ENCODE measurements around the gene DNAH8. TPM values are rescaled to one million over a fixed set of nuclear protein-coding genes. Genes with fewer than 3 reads are reported as not detected.

DNAH8 gene
- polyA plus RNA-seq, 3 donors = not detected

DNA sequence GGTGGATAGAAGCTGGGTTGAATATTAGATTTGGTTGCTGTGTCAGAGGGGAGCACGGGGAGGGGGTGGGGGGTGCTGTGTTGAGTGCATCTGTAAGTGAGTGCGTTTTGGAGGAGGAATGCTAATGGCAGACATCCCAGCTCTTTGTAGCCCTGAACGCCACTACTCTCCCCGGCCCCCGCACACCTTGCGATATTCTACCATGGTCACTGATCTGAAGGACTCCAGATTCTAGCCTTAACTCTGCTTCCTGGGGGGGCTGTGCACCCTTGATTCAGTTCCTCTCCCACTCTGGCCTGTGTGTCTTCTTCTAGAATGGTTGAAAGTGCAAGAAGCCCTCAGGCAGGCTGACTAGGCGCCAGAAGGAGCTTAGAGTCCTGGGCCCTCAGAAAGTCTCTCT, 340.6 kb downstream of the DNAH8 start:
- H3K27ac Mint-ChIP-seq = peak overlapping the region in 1 of 7 donors; percentile 15
- no peak for DNase-seq
- no CpG with 5 or more reads among the region's 7 CpGs for WGBS (ENCODE audit: insufficient coverage)

DNA sequence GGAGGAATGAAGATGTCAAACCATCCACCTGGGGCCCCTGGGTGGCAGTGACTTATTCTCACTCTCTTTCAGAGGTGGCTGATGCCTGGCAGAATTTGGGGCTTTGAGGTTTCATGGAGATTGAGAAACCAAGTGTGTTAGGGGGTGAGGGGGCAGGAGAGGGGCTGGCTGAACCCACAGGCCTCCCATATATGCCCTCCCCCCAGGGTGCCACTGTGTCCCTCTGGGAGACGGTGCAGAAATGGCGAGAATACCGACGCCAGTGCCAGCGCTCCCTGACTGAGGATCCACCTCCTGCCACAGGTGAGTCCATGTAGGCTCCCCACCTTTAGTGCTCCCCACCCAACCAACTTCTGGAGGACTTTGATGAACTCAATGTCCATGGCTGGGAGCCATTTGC, 341.1 kb downstream of the DNAH8 start:
- 100% methylated on average over 1 of the region's 5 CpGs for WGBS (ENCODE audit: insufficient coverage)
- H3K27me3 ChIP-seq (ENCODE audit: control insufficient read depth in 2 of 2, insufficient read depth in 2 of 2, low read length in 2 of 2) = peaks cover 0 to 2% of the 10 kb centered on the region in 2 donors

More for the DNA sequence above, 340.6 kb downstream of the DNAH8 start:
- Histone ChIP-seq H4K20me1 (ENCODE audit: insufficient read depth, low read length) (no peaks in the 10 kb centered on the region), H3K9me3 (replicated peaks in 1 of 2; ENCODE audit: control insufficient read depth in 1 of 2, insufficient read depth in 1 of 2, low read length in 2 of 2) (no peaks in the 10 kb centered on the region), H3K36me3 (replicated peaks in 1 of 2; ENCODE audit: control insufficient read depth in 1 of 2, insufficient read depth in 2 of 2, low read length in 2 of 2) (no peaks in the 10 kb centered on the region), H3K4me1 (ENCODE audit: control insufficient read depth in 1 of 2, insufficient read depth in 2 of 2, low read length in 2 of 2) (no peaks in the 10 kb centered on the region), H3K27ac (ENCODE audit: low read depth in 1 of 2, low read length in 2 of 2) (no peak overlapping the region), H3K27me3 (ENCODE audit: control insufficient read depth in 2 of 2, insufficient read depth in 2 of 2, low read length in 2 of 2) (peaks cover under 1 to 6% of the 10 kb centered on the region in 2 donors), H3K79me2 (ENCODE audit: insufficient read depth, low read length) (no peaks in the 10 kb centered on the region), H3K4me2 (replicated peaks; ENCODE audit: extremely low read depth, low read length, poor library complexity, severe bottlenecking) (no peak overlapping the region), H2AFZ (ENCODE audit: insufficient read depth, low read depth, low read length, poor library complexity, severe bottlenecking) (no peak overlapping the region), H3K4me3 (replicated peaks in 1 of 3; ENCODE audit: low read depth in 2 of 3, low read length in 3 of 3) (no peak overlapping the region), H3K9ac (ENCODE audit: insufficient read depth, low read length, poor library complexity, severe bottlenecking) (no peak overlapping the region)
- Mint-ChIP-seq H3K4me3 (no peak overlapping the region), H3K9me3 (no peaks in the 10 kb centered on the region), H3K27me3 (ENCODE audit: low read depth in 3 of 3) (peaks cover 6 to 25% (median 18%) of the 10 kb centered on the region in 3 donors), H3K4me1 (peaks cover 2% of the 10 kb centered on the region), H3K36me3 (no peaks in the 10 kb centered on the region)
- intact Hi-C loops (cut with micrococcal nuclease) = no loop called here
- TF ChIP-seq, protein P1, sequence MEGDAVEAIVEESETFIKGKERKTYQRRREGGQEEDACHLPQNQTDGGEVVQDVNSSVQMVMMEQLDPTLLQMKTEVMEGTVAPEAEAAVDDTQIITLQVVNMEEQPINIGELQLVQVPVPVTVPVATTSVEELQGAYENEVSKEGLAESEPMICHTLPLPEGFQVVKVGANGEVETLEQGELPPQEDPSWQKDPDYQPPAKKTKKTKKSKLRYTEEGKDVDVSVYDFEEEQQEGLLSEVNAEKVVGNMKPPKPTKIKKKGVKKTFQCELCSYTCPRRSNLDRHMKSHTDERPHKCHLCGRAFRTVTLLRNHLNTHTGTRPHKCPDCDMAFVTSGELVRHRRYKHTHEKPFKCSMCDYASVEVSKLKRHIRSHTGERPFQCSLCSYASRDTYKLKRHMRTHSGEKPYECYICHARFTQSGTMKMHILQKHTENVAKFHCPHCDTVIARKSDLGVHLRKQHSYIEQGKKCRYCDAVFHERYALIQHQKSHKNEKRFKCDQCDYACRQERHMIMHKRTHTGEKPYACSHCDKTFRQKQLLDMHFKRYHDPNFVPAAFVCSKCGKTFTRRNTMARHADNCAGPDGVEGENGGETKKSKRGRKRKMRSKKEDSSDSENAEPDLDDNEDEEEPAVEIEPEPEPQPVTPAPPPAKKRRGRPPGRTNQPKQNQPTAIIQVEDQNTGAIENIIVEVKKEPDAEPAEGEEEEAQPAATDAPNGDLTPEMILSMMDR (IDR thresholded peaks at IDR 0.05) = no peak

More for the DNA sequence above, 341.1 kb downstream of the DNAH8 start:
- no peak overlapping the region for H3K4me2 ChIP-seq (replicated peaks; ENCODE audit: extremely low read depth, low read length, poor library complexity, severe bottlenecking)
- no peaks in the 10 kb centered on the region for H3K79me2 ChIP-seq (ENCODE audit: insufficient read depth, low read length)
- DNase-seq = no peak
- peaks cover 2% of the 10 kb centered on the region for H3K4me1 Mint-ChIP-seq
- H3K4me3 ChIP-seq (replicated peaks in 1 of 3; ENCODE audit: low read depth in 2 of 3, low read length in 3 of 3) = no peak overlapping the region
- no peaks in the 10 kb centered on the region for H3K4me1 ChIP-seq (ENCODE audit: control insufficient read depth in 1 of 2, insufficient read depth in 2 of 2, low read length in 2 of 2)
- intact Hi-C loops (cut with micrococcal nuclease) = no loop called here
- H3K27ac ChIP-seq (ENCODE audit: low read depth in 1 of 2, low read length in 2 of 2) = no peak overlapping the region
- H3K36me3 ChIP-seq (replicated peaks in 1 of 2; ENCODE audit: control insufficient read depth in 1 of 2, insufficient read depth in 2 of 2, low read length in 2 of 2) = no peaks in the 10 kb centered on the region
- TF ChIP-seq, protein P1 (IDR thresholded peaks at IDR 0.05) = no peak
- no peak overlapping the region for H2AFZ ChIP-seq (ENCODE audit: insufficient read depth, low read depth, low read length, poor library complexity, severe bottlenecking)
- peaks cover 7 to 24% (median 16%) of the 10 kb centered on the region in 3 donors for H3K27me3 Mint-ChIP-seq (ENCODE audit: low read depth in 3 of 3)
- no peaks in the 10 kb centered on the region for H4K20me1 ChIP-seq (ENCODE audit: insufficient read depth, low read length)
- H3K4me3 Mint-ChIP-seq = no peak overlapping the region
- no peaks in the 10 kb centered on the region for H3K9me3 ChIP-seq (replicated peaks in 1 of 2; ENCODE audit: control insufficient read depth in 1 of 2, insufficient read depth in 1 of 2, low read length in 2 of 2)
- no peaks in the 10 kb centered on the region for H3K9me3 Mint-ChIP-seq
- no peak overlapping the region for H3K27ac Mint-ChIP-seq
- H3K9ac ChIP-seq (ENCODE audit: insufficient read depth, low read length, poor library complexity, severe bottlenecking) = no peak overlapping the region
- H3K36me3 Mint-ChIP-seq = no peaks in the 10 kb centered on the region

Data from CD14-positive monocyte (primary cell).